Stimulated activated CD4-positive, alpha-beta T cell treated with anti-CD3 and anti-CD28 coated beads, Interleukin-2, amount 100 ng/mL, for 48 hours (primary cell): ENCODE data around the gene FXYD2.
"Not testable (repeated sequence)": the region's sequence is repeated elsewhere in the genome, so short reads cannot be mapped to it uniquely, and the experiment has no call there.

ENCODE experiments used
- DNase-seq, 2 donors: peaks; one replicate each; pipeline ENCODE4 v3.0.0-alpha.2; 2020

Gene FXYD2

DNA sequence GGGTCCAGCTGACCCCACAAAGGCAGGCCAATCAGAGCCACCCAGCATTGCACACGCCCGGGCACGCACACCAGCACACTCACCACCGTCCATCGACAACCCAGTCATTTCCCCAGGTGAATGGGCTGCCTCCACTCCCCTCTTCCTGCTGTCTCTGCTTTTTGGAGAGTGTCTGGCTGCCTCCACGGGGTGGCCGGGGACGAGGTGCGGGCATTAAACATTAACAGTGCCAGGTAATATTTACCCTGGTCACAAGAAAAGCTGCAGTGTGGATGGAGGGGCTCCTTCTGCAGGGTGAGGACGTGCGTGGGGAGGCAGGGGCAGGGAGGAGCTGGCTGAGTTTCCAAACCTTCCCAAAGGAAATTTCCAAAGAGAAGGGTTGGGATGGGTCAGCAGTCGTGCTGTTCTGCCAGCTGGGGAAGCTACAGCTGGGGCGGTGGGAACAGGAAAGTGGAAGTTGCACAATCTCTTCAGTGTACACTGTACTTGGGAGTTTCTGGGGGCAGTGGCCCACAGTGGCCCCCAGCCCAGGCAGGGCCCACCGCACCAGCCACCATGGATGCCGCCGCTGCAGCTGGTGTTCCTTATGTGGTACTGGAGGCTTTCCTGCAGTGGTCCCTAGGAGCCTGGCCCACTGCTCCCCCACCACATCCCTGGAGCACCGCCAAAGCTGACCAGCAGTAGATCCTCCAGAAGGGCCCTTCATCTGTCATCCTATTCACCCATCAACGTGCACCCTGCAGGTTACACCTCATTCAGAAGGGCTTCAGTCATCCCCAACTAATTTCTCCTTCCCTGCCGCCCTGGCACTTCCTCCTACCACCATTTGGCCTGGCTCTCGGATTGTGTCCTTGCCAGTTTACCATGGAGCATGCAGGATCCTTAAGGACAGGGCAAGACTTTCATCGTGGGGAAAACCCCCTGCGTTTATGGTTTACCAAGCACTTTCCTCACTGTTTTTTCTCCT, at the start of gene FXYD2:
Gene FXYD2, minus strand, starts transcription at position 174 of the 967 bp plus-strand sequence. Its CDS starts 66 bp downstream, at position 108.
- no peak for DNase-seq

DNA sequence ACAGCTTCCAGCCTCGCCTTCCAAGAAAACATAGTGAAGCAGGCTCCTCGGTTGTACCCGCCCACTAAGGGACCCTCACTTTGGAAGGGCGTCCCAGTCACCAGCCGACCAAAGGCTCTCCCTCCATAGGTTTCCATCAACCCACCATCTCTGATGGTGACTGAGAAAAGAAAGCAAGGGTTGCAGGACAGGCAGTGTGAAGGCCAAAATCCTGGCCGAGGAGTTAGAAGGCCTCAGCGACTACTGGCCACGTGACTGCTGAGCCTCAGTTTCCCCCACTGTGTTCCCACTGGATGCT, 49.2 kb upstream of the FXYD2 start:
- no peak for DNase-seq

DNA sequence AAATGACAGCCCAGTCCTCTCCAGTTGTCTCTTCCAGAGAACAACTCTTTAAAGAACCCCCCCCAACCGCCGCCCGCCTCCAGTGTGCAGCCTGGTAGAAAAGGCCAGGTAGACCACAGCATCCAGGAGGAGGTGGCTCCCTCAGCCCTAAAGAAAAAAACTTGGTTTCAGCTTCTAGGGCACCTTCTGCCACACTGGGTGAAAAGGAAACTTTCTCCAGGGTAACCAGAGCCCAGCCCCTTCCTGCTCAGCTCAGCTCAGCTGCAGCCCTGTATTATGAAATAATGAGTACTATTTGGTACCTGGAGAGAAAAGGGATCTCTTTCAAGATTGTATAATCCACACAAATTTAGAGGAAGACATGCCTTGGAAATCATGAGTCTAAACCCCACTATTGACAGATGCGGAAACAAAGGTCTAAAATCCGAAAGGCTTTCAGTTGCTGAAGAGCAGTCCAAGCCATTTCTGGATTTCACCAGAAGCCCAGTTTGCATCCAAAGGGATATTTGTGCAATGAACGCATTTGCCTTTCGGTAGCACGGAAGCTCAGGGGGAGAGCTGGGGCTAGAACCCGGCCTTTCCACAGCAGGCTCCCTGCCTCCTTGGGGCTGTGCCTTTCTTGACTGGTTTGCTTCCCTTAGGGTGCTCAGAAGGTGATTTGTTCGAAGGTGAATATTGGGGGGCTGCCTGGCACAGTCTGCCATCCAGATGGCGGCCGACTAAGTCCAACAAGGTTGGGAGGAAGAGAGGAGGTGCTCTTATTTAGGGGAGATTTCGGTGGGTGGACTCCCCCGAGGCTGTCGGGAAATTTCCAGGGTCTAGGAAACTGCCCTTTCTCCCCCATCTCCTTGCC, 48.7 kb upstream of the FXYD2 start:
- DNase-seq: no peak

DNA sequence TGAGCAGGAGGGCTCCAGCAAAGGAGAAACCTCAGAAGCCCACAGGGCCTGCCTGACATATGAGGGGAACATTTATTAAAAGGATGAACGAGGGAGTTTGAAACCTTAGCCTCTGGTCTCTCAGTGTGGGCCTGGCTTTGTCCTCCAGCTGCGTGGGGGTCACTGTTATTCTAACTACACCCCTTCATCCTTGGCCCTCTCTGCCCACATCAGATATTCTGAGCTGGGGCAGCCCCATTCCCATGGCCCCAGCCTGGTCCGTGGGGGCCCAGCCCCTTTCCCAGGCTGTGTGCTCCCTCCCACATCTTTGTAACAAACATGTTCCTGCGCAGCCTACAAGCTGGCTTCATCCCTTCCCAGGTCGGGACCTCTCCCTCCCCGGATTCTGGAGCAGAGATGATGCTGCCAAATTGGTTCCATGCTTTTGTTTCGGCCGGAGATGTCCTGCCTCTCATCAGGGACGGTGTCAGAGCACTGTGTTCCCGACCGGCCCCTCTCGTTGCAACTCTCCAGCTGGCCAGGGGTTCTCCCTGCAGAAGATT, 47.9 kb upstream of the FXYD2 start:
- no peak for DNase-seq

DNA sequence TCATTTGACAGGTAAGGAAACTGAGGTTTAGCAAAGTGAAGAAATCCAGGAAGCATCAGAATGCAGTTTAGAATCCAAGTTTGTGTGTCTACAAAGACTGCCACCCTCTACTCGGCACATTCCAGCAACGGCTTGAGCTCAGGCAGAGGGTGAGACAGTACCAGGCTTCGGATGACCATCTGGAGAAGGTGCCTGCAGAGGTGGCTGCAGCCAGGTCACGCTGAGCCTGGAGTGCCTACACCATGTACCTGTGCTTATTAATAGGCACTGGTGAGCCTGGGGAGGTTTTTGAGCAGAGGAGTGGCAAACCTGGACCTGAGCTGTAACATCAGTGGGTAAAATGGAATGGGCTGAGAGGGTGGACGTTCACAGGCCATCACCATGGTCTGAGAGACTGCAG, 47.2 kb upstream of the FXYD2 start:
- DNase-seq: no peak

DNA sequence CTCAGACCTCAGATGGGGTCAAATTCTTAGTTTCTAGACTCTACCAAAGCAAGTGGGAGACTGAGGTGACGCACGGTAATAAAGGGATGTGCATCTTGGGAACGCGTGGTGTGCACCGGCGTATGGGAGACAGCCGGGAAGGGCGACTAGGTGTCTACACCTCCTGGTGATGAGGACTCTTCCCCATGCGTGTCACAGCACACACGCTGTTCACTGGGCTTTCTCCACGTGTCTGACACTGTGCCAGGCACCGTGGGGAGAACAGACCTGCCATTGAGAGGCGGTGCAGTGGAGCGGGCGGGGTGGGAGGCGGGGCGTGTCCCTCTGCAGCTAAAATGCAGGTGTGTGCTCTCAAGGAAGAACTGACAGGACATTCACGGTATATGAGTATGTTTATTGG, 46.6 kb upstream of the FXYD2 start:
- no peak for DNase-seq

DNA sequence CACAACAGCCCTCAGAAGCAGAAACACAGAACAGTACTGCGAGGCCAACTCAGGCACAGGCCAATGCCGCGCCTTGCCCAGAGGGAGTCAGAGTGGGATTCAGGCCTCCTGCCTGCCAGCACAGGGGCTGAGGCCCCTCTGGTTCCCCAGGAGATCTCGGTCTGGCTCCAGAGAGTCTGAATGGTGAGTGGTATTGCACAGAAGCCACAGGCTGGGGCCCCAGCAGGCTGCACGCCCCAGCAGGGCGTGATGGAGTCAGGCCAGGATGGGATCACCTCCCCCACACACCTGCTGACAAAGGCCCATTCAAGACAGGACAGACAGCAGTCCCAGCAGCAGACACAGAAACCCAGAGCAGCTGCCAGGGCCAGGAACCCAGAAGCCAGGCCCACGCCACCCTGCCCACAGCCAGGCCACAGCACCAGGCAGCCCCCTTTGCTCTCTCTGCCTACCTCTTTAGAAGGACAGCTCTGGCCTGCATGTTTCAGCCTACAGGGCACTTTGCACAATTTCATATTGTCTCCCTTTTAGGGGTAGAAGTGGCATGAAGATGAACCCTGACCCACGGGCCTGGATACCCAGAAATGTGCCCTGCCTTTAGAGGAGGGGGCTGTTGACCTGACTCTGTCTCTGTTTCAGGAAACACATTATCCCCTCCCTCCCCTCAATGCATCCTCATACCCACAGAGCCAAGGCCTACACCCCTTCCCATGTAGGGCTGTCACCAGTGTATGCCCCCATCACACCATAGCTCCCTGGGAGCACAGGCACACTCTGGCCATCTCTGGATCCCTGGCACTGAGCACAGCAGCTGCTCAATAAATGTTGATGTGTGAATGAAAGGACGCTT, 45.8 kb upstream of the FXYD2 start:
- no peak for DNase-seq

DNA sequence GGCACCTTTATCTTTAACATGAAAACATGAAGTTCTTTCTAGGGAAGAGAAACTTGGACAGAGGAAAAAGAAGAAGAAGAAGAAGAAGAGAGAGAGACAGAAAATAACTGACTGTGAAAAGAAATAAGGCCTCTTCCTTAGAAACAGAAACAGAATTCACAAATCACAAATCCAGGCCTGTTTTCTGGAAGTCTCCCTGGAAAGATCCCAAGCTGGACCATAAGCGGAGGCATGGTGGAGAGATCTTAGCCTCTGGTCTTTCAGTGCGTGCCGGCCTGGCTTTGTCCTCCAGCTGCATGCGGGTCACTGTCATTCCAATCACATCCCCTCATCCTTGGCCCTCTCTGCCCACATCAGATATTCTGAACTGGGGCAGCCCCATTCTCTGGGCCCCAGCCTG, 45.1 kb upstream of the FXYD2 start:
- no peak for DNase-seq

DNA sequence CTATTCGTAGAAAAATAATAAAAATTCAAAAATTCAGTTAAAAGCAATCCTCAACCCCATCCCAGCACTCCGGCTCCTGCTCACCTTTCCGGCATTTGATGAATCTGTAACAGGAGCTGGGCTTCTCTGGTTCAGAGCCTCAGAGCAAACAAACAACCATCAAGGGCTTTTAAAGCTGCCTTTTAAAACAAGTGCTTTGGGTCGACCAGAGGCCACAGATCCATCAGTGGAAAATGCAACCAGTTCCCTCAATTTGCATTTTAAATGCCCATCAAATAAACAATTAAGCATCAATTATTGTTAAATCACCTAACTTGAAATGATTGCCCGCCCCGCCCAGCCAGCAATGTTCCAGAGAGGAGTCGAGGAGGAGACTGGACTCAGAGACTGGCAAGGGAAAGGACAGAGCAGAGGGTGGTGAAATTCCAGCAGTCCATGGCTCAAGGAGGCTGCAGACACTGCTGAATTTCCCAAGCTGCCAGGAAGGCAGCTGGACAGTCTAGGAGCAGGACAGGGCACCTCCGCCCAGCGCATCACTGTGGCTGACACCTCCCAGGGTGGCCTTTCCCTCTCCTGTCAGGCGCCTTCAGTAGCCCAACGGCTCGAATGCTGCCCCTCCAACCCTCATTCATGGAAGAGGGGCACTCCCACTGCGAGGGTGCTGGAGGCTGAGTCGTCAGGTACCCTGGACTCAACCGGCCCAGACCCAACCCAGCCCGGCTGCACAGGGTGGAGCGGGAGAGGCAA, 44.4 kb upstream of the FXYD2 start:
- DNase-seq: no peak

DNA sequence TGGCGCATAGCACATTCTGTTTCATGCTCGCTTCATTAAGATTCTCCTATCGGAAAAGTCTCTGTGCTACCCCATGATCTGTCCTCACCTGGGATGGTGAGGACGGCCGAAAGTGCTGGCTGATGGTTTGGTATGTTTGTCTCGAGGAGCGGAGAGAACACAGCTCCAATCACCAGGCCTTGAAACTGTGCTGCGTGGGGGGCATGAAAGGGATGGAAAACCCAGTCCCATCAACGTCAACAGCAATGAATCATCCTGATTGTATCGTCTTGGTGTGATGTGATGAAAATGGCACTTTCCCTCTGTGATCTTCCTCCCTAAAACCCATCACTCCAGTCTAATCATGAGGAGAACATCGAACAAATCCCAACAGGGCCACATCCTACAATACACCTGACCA, 43.5 kb upstream of the FXYD2 start:
- DNase-seq: no peak

DNA sequence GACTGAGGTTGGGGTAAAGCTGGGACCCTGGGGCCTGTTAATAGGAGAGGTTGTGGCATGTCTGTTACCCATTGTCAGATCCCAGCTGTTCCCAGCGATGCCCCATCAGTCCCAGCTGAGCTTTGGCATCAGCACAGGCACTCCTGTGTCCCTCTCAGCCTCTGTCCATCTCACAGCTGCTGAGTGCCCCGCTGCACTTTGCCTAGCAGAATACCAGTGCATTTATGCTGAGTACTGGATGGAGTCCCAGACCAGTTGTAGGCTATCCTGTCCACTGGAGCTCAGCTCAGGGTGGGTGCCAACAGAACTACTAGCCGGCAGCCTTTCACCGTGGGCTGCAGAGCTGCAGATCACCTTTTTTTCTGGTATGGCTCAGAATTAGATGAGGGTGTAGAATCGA, 42.0 kb upstream of the FXYD2 start:
- no peak for DNase-seq

DNA sequence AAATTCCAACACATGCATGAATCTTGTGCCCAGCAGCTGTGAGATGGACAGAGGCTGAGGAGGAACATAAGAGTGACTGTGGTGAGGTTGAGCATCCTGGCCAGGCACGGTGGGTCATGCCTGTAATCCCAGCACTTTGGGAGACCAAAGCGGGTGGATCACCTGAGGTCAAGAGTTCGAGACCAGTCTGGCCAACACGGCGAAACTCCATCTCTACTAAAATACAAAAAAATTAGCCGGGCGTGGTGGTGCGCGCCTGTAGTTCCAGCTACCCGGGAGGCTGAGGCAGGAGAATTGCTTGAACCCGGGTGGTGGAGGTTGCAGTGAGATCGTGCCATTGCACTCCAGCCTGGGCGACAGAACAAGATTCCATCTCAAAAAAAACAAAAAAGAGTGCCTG, 41.0 kb upstream of the FXYD2 start:
- DNase-seq: not testable (repeated sequence)

DNA sequence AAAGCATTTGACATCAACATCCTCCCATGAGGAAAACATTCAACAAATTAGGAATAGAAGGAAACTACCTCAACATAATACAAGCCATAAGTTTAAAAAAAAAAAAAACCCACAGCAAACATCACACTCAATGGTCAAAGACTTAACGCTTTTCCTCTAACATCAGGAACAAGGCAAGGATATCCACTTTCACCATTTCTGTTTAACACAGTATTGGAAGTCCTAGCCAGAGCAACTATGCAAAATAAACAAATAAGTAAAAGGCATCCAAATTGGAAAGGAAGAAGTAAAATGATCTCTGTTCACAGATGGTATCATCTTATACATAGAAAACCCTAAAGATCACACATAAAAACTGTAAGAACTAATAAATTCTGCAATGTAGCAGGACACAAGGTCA, 38.8 kb upstream of the FXYD2 start:
- no peak for DNase-seq

DNA sequence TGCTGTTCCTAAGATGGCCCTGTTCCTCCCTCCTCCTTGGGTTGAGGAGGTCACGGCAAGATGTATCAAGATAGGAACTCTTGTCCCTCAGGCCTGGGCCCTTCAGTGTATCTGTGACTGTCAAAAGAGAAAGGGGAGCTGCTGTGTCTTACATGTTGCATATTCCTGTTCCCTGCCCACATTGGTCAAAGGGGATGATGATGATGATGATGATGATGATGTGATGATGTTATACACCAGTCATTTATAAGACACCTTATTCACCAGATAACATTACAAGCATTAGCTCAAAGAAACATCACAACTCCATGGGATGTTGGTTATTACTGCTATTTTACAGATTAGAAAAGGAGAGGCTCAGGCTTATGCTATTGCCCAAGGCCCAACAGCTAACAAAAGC, 38.2 kb upstream of the FXYD2 start:
- no peak for DNase-seq

DNA sequence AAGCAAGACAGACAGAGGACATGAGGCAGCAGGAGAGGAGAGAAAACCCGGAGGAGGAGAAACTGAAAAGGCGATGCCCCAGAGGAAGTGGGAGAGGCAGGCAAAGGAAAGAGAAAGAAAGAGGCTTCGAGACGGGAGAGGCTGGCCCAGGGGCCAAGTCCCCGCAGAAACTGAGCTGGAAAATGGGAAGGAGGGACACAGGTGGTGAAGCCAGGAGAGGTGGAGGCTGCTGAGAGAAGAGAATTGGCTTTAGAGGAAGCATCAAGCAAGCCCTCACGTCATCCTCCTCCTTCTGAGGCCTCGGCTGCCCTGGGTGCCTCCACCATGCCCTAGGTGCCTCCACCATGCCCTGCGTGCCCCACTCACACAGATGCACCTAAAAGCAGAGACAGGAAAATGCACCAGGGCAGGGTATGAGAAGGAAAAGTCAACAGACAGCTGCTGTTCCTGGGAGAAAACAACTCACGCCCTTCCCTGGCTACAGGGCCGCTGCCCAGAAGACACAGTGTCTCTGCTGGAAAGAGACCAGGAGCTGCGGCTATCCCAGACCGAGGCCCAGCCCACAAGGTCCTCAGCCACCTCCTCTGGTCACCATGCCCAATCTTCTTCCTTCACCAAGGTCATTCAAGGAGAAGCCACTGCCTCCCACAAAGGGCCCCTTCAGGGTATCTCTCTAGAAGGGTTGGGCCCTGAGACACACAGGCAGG, 37.6 kb upstream of the FXYD2 start:
- DNase-seq: no peak

DNA sequence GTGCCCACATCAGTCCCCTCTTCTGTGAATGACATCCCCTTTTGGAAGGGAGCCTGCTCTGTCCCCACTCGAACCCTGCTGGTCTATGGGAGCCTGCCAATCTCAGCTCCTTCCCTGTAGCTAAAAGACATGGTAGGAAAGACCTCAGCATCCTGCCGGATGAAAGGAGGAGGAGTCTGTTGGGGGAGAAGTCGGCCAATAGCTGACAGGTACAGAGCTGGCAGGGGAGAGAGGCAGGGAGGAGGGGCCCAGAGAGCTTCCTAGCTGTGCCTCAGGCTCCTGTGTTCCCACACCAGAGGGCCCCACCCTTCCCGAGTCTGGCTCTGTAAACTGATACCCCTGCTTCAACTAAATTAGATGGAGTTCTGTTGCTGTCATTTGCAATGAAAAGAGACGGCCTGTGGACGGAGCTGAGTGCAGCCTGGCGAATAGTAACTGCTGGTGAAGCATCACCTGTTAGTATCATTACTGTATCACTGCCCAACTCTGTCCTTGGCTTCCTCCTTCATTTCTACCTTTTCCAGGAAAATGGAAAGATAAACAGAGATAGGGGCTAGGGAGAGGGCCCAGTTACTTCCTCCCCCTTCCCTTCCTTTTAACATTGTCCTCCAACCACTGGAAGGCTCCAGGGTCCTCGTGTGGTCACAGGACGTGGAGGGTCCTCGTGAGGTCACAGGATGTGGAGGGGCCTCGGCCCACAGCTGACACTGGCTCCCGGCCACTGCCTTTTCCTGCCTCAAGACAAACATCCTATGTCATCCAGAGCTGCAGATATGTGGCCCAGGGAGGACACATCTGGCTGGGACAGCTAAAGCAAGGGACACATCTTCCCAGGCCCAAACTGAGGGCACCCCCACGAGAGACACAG, 36.8 kb upstream of the FXYD2 start:
- DNase-seq: no peak

DNA sequence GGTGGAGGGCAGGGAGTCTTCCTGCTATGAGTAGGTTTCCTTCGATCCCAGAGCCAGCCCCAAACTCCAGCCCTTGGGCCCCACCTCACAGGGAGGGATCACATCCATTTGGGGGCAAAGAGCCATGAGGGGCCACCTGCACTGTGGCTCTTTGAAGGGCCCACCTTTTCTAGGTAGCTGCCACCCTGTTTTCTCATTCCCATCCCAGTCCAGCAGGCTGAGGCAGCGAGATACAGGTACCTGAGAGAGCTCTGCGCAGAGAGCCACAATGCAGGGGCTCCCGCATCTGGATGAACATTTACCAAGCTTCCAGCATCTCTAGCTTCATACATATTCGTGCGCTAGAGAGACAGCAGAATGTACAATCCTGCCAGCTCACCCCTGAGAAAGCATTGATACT, 35.6 kb upstream of the FXYD2 start:
- no peak for DNase-seq

DNA sequence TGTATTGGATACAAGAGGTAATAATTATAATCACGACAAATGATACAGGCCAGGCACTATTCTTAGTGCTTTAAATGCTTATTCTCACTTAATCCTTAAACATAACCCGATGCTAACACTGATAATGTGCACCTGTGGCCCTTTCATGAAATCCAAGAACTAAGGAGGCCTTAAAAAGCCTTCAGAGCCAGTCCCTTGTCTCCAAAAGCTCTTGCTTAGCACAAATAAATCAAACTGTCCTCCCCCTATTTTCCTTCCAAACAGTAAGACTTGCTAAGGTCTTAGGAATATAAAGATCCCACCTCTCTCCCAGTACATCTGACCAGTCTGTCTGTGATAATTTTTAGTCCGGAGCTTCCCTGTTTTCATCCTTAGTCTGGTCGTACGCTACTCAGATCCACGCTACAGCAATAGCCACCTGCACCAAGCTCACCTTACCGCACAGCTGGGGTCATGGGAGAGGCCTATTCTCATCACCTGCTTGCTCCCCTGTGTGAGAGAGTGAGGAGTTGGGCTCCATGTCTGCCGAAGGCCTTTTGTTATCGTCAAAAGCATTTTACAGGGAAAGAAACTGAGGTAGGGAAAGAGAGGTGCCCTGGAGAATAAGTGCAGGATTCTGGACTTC, 35.1 kb upstream of the FXYD2 start:
- no peak for DNase-seq

DNA sequence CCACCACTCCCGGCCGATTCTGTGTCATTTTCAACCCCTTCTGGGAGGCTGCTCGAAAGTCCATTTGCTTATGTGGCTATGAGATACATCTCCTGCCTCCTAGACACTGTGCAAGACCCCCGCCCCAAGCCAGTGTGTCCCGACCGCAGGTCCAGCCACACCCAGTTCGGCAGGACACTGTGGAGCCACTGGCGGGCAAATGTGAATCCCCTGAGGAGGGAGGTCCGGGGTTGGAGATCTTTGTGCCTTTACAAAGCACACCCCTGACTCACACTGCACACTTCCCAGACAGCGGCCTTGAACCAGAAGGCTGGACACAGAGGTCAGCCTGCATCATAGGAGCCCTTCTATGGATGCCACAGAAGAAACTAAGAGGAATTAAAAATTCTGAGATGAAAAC, 34.5 kb upstream of the FXYD2 start:
- no peak for DNase-seq
